OCI-LY1 (cell line): Measurements from ENCODE around the gene VN1R5.
"Not testable (repeated sequence)": the region's sequence is repeated elsewhere in the genome, so short reads cannot be mapped to it uniquely, and the experiment has no call there.

Source experiments
- EZH2 ChIP-seq: fragments of 200-600 bp; sonication (generic), shearing (Covaris generic); IDR thresholded peaks from 2 replicates; pipeline ENCODE4 v1.8.0; 2017; ENCODE audit warnings: borderline replicate concordance, mixed run types, mild to moderate bottlenecking, antibody characterized with exemption, low read length, moderate library complexity, mixed read lengths
- TF ChIP-seq, protein P1 (sequence below): fragments of 200-600 bp; sonication (generic), shearing (Covaris generic); IDR thresholded peaks from 2 replicates; pipeline ENCODE4 v1.5.1; 2017; ENCODE audit warnings: mild to moderate bottlenecking, antibody characterized with exemption, low read length, moderate library complexity, mixed read lengths

DNA sequence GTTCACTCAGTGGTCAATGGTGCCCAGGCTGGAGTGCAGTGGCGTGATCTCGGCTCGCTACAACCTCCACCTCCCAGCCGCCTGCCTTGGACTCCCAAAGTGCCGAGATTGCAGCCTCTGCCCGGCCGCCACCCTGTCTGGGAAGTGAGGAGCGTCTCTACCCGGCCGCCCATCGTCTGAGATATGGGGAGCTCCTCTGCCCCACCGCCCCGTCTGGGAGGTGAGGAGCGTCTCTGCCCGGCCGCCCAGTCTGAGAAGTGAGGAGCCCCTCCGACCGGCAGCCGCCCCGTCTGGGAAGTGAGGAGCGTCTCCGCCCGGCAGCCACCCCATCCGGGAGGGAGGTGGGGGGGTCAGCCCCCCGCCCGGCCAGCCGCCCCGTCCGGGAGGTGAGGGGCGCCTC, 35.6 kb upstream of the VN1R5 start:
- TF ChIP-seq, protein P1, sequence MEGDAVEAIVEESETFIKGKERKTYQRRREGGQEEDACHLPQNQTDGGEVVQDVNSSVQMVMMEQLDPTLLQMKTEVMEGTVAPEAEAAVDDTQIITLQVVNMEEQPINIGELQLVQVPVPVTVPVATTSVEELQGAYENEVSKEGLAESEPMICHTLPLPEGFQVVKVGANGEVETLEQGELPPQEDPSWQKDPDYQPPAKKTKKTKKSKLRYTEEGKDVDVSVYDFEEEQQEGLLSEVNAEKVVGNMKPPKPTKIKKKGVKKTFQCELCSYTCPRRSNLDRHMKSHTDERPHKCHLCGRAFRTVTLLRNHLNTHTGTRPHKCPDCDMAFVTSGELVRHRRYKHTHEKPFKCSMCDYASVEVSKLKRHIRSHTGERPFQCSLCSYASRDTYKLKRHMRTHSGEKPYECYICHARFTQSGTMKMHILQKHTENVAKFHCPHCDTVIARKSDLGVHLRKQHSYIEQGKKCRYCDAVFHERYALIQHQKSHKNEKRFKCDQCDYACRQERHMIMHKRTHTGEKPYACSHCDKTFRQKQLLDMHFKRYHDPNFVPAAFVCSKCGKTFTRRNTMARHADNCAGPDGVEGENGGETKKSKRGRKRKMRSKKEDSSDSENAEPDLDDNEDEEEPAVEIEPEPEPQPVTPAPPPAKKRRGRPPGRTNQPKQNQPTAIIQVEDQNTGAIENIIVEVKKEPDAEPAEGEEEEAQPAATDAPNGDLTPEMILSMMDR: not testable (repeated sequence)
- TF ChIP-seq EZH2: not testable (repeated sequence)
